Measurements from ENCODE around the gene ETV2.
A peak's percentile ranks its signal among the peaks of the same experiment; 100 is the strongest.
"Not testable (repeated sequence)": the region's sequence is repeated elsewhere in the genome, so short reads cannot be mapped to it uniquely, and the experiment has no call there.

The ETV2 gene

DNA sequence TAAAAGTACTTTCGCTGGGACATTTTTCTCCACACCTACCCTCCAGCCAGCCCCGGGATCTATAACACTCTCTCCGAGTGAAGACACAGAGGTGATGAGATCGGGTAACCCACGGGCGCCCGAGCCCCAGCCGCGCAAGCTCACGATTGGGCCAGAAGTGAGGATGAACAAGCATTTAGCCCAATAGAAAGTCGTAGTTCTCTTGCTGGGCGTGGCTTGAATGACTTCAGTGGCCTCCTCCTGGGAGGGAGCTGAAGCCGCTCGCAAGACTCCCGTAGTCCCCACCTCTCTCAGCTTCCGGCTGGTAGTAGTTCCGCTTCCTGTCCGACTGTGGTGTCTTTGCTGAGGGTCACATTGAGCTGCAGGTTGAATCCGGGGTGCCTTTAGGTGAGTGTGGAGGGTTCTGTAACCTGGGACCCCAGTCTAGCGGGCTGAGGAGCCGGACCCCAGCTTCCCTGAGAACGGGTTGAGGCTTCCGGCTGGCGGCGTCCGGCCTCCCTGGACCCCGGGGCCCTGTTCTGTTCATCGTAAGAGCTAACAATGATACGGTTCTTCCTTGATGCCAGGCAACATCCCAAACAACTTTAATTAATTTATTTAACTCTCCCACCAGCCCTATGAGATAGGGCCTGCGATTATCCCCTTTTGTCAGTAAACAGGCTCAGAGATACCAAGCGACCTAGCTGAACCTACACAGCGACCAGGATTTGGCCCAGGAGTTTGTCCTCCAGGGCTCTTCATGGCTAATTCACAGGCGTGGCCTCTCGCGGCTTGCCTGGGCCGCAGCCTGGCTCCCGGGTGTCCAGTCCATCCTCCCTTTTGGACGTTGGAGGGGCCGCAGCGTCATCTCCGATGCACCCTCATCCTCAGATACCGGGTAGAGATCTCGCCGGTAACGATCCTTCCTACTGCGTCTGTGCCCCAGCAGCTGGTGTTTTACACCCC lies 6.7 kb downstream of the ETV2 start, which contains the start of gene COX6B1:
Gene COX6B1, plus strand, starts transcription at position 307 of the 945 bp plus-strand sequence. CDS start 2,921 bp downstream, outside the sequence.
- peak within 1 kb of the TSS; percentile 80 for H2AFZ ChIP-seq (ENCODE audit: low read depth, low read length)
- H3K4me1 ChIP-seq (ENCODE audit: control insufficient read depth, insufficient read depth, low read depth, low read length) = peaks cover 9% of the 10 kb centered on the region
- H3K14ac ChIP-seq (ENCODE audit: low read length in 2 of 2) = no peak within 1 kb of the TSS
- H2BK15ac ChIP-seq (ENCODE audit: low read depth, poor library complexity, severe bottlenecking) = no peak within 1 kb of the TSS
- H3K4me3 ChIP-seq (ENCODE audit: insufficient read depth in 1 of 2, low read depth in 1 of 2, low read length in 2 of 2) = peak within 1 kb of the TSS; percentile 74 to 96
- H3K27me3 ChIP-seq (ENCODE audit: control insufficient read depth in 1 of 2, insufficient read depth in 1 of 2, low read length in 2 of 2) = no peaks in the 10 kb centered on the region
- WGBS = under 1% methylated on average over 46 of the region's 46 CpGs
- peak within 1 kb of the TSS in 1 of 2 experiments; percentile 78 for H3K4ac ChIP-seq (ENCODE audit: low read depth in 1 of 2, low read length in 2 of 2)
- H3K79me1 ChIP-seq (replicated peaks; ENCODE audit: low read length, poor library complexity, severe bottlenecking) = peaks cover 13% of the 10 kb centered on the region
- no peaks in the 10 kb centered on the region for H3K9me3 ChIP-seq (ENCODE audit: control insufficient read depth, low read length)
- no peak within 1 kb of the TSS for H4K8ac ChIP-seq (ENCODE audit: low read length)
- peak; percentile 99 for DNase-seq
- peak within 1 kb of the TSS; percentile 43 for H3K27ac ChIP-seq (ENCODE audit: low read length, poor library complexity, severe bottlenecking)
- H2BK5ac ChIP-seq (ENCODE audit: low read depth, low read length, poor library complexity, severe bottlenecking) = no peak within 1 kb of the TSS
- H2BK12ac ChIP-seq (ENCODE audit: low read length in 2 of 2) = peak within 1 kb of the TSS in 1 of 2 experiments; percentile 55
- no peak within 1 kb of the TSS for H3K23ac ChIP-seq (ENCODE audit: low read length in 2 of 2)
- H3K4me2 ChIP-seq (ENCODE audit: low read length, poor library complexity, severe bottlenecking) = peak within 1 kb of the TSS; percentile 59
- peak within 1 kb of the TSS; percentile 12 to 48 for H3K18ac ChIP-seq (ENCODE audit: low read depth in 1 of 2, low read length in 2 of 2)
- H2BK120ac ChIP-seq (ENCODE audit: low read depth, low read length) = no peak within 1 kb of the TSS
- no peak within 1 kb of the TSS for H4K91ac ChIP-seq (ENCODE audit: low read length)
- no peak within 1 kb of the TSS for H2AK5ac ChIP-seq (ENCODE audit: low read length, severe bottlenecking)
- peaks cover 13 to 19% of the 10 kb centered on the region in 2 experiments for H3K36me3 ChIP-seq (ENCODE audit: control insufficient read depth in 1 of 2, insufficient read depth in 2 of 2, low read depth in 1 of 2, low read length in 2 of 2)
- H3K9ac ChIP-seq (ENCODE audit: low read length) = peak within 1 kb of the TSS; percentile 96

DNA sequence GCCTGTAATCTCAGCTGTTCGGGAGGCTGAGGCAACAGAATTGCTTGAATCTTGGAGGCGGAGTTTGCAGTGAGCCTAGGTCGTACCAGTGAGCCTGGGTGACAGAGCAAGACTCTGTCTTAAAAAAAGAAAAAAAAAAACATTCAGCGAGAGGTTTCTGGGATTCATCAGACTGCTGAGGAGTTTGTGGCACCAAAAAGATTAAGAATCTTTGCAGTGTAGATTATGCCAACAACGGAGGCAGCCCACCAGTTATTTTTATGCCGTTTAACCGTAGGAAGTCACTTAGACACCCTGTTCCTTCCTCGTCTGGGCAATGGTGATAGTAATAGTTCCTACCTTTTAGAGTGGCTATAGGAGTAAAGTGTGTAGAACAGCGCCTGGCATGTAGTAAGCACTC lies 9.0 kb downstream of the ETV2 start:
- peaks cover 27 to 37% of the 10 kb centered on the region in 2 experiments for H3K36me3 ChIP-seq (ENCODE audit: control insufficient read depth in 1 of 2, insufficient read depth in 2 of 2, low read depth in 1 of 2, low read length in 2 of 2)

DNA sequence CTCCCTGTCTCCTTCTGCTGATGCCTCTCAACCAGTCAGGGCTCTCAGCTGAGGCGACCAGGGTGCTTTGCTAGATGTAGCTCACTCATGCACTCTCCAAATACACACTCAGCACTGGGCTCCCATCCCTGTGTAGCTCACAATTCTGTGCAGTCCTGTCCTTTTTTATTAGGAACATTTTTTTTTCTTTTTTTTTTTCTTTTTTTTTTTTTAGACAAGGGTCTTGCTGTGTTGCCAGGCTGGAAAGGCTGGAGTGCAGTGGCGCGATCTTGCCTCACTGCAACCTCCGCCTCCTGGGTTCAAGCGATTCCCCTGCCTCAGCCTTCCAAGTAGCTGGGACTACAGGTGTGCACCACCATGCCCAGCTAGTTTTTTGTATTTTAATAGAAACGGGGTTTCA lies 13.3 kb downstream of the ETV2 start:
- H3K18ac ChIP-seq (ENCODE audit: low read depth in 1 of 2, low read length in 2 of 2); H2BK5ac ChIP-seq (ENCODE audit: low read depth, low read length, poor library complexity, severe bottlenecking); H2BK120ac ChIP-seq (ENCODE audit: low read depth, low read length); H3K27ac ChIP-seq (ENCODE audit: low read length, poor library complexity, severe bottlenecking); DNase-seq; H3K9ac ChIP-seq (ENCODE audit: low read length); H4K8ac ChIP-seq (ENCODE audit: low read length); H3K4me3 ChIP-seq (ENCODE audit: insufficient read depth in 1 of 2, low read depth in 1 of 2, low read length in 2 of 2); H3K4ac ChIP-seq (ENCODE audit: low read depth in 1 of 2, low read length in 2 of 2); H3K14ac ChIP-seq (ENCODE audit: low read length in 2 of 2); H3K23ac ChIP-seq (ENCODE audit: low read length in 2 of 2); H3K4me1 ChIP-seq (ENCODE audit: control insufficient read depth, insufficient read depth, low read depth, low read length); H3K4me2 ChIP-seq (ENCODE audit: low read length, poor library complexity, severe bottlenecking); H2AFZ ChIP-seq (ENCODE audit: low read depth, low read length); H2AK5ac ChIP-seq (ENCODE audit: low read length, severe bottlenecking); H3K27me3 ChIP-seq (ENCODE audit: control insufficient read depth in 1 of 2, insufficient read depth in 1 of 2, low read length in 2 of 2); H2BK15ac ChIP-seq (ENCODE audit: low read depth, poor library complexity, severe bottlenecking); H2BK12ac ChIP-seq (ENCODE audit: low read length in 2 of 2); H3K9me3 ChIP-seq (ENCODE audit: control insufficient read depth, low read length); H4K91ac ChIP-seq (ENCODE audit: low read length): not testable (repeated sequence)
- peaks cover 58 to 77% of the 10 kb centered on the region in 2 experiments for H3K36me3 ChIP-seq (ENCODE audit: control insufficient read depth in 1 of 2, insufficient read depth in 2 of 2, low read depth in 1 of 2, low read length in 2 of 2)
- WGBS = 98% methylated on average over 6 of the region's 6 CpGs
- peaks cover 30% of the 10 kb centered on the region for H3K79me1 ChIP-seq (replicated peaks; ENCODE audit: low read length, poor library complexity, severe bottlenecking)

More for the DNA sequence above, 9.0 kb downstream of the ETV2 start:
- H3K14ac ChIP-seq (ENCODE audit: low read length in 2 of 2) = no peak overlapping the region
- peaks cover 3% of the 10 kb centered on the region for H3K4me1 ChIP-seq (ENCODE audit: control insufficient read depth, insufficient read depth, low read depth, low read length)
- peaks cover 20% of the 10 kb centered on the region for H3K79me1 ChIP-seq (replicated peaks; ENCODE audit: low read length, poor library complexity, severe bottlenecking)
- H3K9ac ChIP-seq (ENCODE audit: low read length) = no peak overlapping the region
- H3K4ac ChIP-seq (ENCODE audit: low read depth in 1 of 2, low read length in 2 of 2) = no peak overlapping the region
- WGBS = 96% methylated on average over 9 of the region's 9 CpGs
- no peak overlapping the region for H4K91ac ChIP-seq (ENCODE audit: low read length)
- H3K27me3 ChIP-seq (ENCODE audit: control insufficient read depth in 1 of 2, insufficient read depth in 1 of 2, low read length in 2 of 2) = no peaks in the 10 kb centered on the region
- H3K27ac ChIP-seq (ENCODE audit: low read length, poor library complexity, severe bottlenecking) = no peak overlapping the region
- H3K4me3 ChIP-seq (ENCODE audit: insufficient read depth in 1 of 2, low read depth in 1 of 2, low read length in 2 of 2) = no peak overlapping the region
- H3K18ac ChIP-seq (ENCODE audit: low read depth in 1 of 2, low read length in 2 of 2) = no peak overlapping the region
- H2AFZ ChIP-seq (ENCODE audit: low read depth, low read length) = no peak overlapping the region
- no peak overlapping the region for H2BK5ac ChIP-seq (ENCODE audit: low read depth, low read length, poor library complexity, severe bottlenecking)
- no peak overlapping the region for H4K8ac ChIP-seq (ENCODE audit: low read length)
- H2BK15ac ChIP-seq (ENCODE audit: low read depth, poor library complexity, severe bottlenecking) = no peak overlapping the region
- no peak overlapping the region for H2AK5ac ChIP-seq (ENCODE audit: low read length, severe bottlenecking)
- no peak overlapping the region for H2BK120ac ChIP-seq (ENCODE audit: low read depth, low read length)
- DNase-seq = no peak
- H3K9me3 ChIP-seq (ENCODE audit: control insufficient read depth, low read length) = no peaks in the 10 kb centered on the region
- no peak overlapping the region for H3K4me2 ChIP-seq (ENCODE audit: low read length, poor library complexity, severe bottlenecking)
- H3K23ac ChIP-seq (ENCODE audit: low read length in 2 of 2) = no peak overlapping the region
- no peak overlapping the region for H2BK12ac ChIP-seq (ENCODE audit: low read length in 2 of 2)

DNA sequence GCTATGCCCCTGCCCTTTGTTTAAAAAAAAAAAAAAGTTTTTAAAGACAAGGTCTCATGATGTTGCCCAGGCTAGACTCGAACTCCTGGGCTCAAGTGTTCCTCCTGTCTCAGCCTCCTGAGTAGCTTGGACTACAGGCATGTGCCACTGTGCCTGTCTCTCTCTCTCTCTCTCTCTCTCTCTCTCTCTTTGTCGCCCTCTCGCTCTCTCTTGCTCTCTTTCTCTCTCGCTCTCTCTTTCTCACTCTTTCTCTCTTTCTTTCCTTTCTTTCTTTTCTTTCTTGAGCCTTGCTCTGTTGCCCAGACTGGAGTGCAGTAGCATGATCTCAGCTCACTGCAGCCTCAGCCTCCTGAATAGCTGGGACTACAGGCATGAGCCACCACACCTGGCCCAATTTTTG lies 14.1 kb downstream of the ETV2 start:
- Histone ChIP-seq H3K4me2 (ENCODE audit: low read length, poor library complexity, severe bottlenecking) (no peak overlapping the region), H4K91ac (ENCODE audit: low read length) (no peak overlapping the region), H3K79me1 (replicated peaks; ENCODE audit: low read length, poor library complexity, severe bottlenecking) (peaks cover 29% of the 10 kb centered on the region), H2BK15ac (ENCODE audit: low read depth, poor library complexity, severe bottlenecking) (no peak overlapping the region), H2BK120ac (ENCODE audit: low read depth, low read length) (no peak overlapping the region), H4K8ac (ENCODE audit: low read length) (no peak overlapping the region), H3K18ac (ENCODE audit: low read depth in 1 of 2, low read length in 2 of 2) (no peak overlapping the region), H3K9ac (ENCODE audit: low read length) (no peak overlapping the region), H3K27me3 (ENCODE audit: control insufficient read depth in 1 of 2, insufficient read depth in 1 of 2, low read length in 2 of 2) (no peaks in the 10 kb centered on the region), H3K4me1 (ENCODE audit: control insufficient read depth, insufficient read depth, low read depth, low read length) (no peaks in the 10 kb centered on the region), H3K14ac (ENCODE audit: low read length in 2 of 2) (no peak overlapping the region), H3K27ac (ENCODE audit: low read length, poor library complexity, severe bottlenecking) (no peak overlapping the region), H3K4me3 (ENCODE audit: insufficient read depth in 1 of 2, low read depth in 1 of 2, low read length in 2 of 2) (no peak overlapping the region), H2AK5ac (ENCODE audit: low read length, severe bottlenecking) (no peak overlapping the region), H3K36me3 (ENCODE audit: control insufficient read depth in 1 of 2, insufficient read depth in 2 of 2, low read depth in 1 of 2, low read length in 2 of 2) (peaks cover 66 to 73% of the 10 kb centered on the region in 2 experiments), H2AFZ (ENCODE audit: low read depth, low read length) (no peak overlapping the region), H3K23ac (ENCODE audit: low read length in 2 of 2) (no peak overlapping the region), H3K9me3 (ENCODE audit: control insufficient read depth, low read length) (no peaks in the 10 kb centered on the region), H2BK5ac (ENCODE audit: low read depth, low read length, poor library complexity, severe bottlenecking) (no peak overlapping the region), H2BK12ac (ENCODE audit: low read length in 2 of 2) (no peak overlapping the region), H3K4ac (ENCODE audit: low read depth in 1 of 2, low read length in 2 of 2) (no peak overlapping the region)
- WGBS = 98% methylated on average over 4 of the region's 4 CpGs
- DNase-seq = no peak
